GM13976 (cell line): ENCODE results near the gene PKHD1.

ENCODE experiments used
- DNase-seq: peaks from one replicate; pipeline ENCODE4 v3.0.0; 2012; ENCODE audit warnings: low spot score
- in situ Hi-C: fragments of 300-500 bp; cut with MboI; formaldehyde crosslinking; loops from one replicate; pipeline ENCODE4 v1.12.0; 2022; ENCODE audit warnings: low sequenced_read_pairs, mixed read lengths, inconsistent platforms; ENCODE audit not compliant: unreplicated experiment
- TF ChIP-seq, protein P1 (sequence below): IDR thresholded peaks from 2 replicates; pipeline ENCODE4 v1.5.1; 2012; ENCODE audit warnings: borderline replicate concordance, mild to moderate bottlenecking; ENCODE audit not compliant: insufficient read depth; ENCODE audit errors: extremely low read depth, missing control alignments, control extremely low read depth

The PKHD1 gene

DNA sequence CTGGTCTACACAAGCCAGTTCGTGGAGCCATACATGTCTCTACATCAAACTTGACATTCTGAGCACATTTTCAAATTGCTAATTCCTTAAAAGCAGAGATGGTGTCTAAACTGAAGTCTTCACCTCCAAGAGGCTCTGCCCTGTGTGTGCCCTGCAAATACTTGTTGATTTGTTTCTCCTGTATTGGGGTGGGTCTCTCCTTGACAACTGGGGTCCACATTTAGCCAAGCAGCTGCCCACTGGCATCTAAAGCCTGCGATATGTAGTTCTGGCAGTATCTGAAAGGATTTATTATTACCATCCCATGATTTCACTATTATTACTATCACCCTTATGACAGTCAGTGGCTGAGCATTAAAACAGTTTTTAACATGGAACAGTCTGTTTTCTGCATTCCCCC lies 45.9 kb upstream of the PKHD1 start:
- TF ChIP-seq, protein P1, sequence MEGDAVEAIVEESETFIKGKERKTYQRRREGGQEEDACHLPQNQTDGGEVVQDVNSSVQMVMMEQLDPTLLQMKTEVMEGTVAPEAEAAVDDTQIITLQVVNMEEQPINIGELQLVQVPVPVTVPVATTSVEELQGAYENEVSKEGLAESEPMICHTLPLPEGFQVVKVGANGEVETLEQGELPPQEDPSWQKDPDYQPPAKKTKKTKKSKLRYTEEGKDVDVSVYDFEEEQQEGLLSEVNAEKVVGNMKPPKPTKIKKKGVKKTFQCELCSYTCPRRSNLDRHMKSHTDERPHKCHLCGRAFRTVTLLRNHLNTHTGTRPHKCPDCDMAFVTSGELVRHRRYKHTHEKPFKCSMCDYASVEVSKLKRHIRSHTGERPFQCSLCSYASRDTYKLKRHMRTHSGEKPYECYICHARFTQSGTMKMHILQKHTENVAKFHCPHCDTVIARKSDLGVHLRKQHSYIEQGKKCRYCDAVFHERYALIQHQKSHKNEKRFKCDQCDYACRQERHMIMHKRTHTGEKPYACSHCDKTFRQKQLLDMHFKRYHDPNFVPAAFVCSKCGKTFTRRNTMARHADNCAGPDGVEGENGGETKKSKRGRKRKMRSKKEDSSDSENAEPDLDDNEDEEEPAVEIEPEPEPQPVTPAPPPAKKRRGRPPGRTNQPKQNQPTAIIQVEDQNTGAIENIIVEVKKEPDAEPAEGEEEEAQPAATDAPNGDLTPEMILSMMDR, result no peak
- no peak for DNase-seq
- in situ Hi-C loops, result no loop called here

DNA sequence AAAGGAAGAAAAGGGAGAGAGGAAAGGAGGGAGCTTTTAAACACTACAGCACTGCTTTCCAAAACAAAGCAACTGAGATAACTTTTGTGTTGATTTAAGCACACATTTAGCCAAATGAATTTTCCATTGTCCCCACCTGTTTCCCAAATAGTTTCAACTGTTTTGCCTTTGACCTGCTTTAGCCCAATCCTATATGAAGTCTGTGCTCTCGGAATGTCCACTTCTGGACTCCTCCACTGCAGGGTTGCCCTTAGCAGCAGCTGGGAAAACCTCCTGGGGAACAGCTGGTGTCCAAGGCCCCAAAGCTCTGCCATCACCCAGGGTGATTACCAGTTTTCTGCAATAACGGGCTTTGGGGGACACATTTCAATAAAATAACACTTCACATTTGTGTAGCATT lies 44.9 kb upstream of the PKHD1 start:
- no peak for DNase-seq
- in situ Hi-C loops, result no loop called here
- TF ChIP-seq, protein P1, result no peak

DNA sequence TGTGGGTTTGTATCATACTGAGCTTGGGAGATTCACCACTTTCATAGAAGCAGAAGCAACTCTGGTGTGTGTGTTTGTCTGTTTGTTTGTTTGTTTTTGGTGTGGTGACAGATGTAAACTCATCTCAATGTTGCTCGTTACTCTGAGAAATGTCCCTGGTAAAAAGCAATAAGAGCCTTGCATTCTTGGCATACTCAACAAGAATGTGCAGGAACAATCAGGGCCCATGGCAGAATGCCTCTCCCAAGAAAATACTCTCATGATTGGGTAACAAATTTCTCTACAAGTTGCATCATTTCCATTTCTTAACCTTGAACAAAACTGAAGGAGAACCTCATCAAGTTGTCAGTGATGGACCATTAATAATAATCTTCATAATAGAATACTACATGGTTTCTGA lies 43.0 kb upstream of the PKHD1 start:
- no peak for DNase-seq
- TF ChIP-seq, protein P1, result no peak
- in situ Hi-C loops, result no loop called here

DNA sequence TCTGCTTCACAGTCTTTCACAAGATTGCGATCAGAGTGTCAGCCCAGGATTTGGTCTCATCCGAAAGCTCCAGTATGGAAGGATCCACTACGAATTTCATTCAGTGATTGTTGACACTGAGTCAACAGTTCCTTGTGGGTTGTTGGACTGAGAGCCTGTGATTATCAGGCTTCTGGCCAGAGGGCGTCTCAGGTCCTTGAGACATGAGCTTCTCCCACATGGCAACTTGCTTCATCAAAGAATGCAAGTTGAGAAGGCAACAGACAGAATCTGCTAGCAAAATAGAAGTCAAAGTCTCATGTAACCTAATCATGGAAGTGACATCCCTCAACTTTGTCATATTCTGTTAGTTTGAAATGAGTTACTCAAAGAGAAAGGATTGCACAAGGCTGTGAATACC lies 40.5 kb upstream of the PKHD1 start:
- DNase-seq, result no peak
- in situ Hi-C loops, result no loop called here
- TF ChIP-seq, protein P1, result no peak

DNA sequence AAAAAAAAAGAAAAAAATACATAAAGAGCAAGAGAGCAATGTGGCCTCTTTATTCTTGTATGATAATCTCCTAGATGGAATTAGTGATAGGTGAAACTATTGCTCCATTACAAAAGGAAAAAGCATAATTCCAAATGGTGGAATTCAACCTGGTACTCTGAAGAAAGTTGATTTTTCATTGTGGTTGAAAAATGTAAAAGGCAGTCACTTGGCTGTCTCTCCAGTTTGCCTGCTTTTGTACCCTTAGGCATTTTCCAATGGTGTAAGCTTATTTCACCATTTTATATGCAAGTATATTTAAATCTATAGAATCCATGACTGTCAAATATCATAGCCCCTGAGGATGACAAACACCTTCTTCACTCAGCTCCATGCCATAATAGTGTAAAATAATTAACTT lies 38.8 kb upstream of the PKHD1 start:
- TF ChIP-seq, protein P1, result no peak
- in situ Hi-C loops, result no loop called here
- no peak for DNase-seq

DNA sequence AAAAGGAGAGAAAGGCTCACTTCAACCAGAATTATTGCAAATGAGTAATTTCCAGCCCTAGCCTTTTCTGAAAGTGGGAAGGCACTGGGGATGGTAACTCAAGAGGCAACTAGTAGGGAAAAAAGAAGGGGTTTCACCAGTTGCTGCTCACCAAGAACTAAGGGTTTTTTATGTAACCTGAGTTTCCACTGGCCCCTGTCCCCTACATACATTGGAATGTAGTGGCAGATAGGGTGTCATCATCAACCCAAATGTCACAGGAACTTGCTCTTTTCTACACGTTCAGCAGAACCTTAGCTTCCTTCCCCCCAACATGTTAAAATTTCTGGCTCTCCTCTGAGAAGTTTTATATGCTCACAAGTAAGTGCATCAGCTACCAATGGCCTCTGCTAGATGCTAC lies 38.2 kb upstream of the PKHD1 start:
- TF ChIP-seq, protein P1, result no peak
- DNase-seq, result no peak
- in situ Hi-C loops, result no loop called here

DNA sequence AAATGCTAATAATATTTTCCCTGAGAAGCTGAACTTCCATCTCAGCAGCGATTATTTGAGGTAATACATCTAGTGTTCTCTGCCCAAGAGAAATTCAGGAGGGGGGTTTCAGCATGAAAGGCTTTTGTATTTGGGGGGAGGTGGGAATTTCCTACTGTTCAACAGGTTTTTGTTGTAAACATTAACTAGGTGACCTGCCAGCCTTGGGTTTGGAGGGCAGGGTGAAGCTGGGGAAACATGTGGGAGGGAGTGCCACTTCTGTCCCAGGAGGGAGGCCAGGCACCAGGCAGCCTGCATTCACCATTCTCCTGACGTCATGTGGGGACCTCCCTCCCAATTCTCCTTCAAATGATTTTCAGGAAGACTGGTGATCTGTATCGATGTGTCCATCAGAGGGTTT lies 37.7 kb upstream of the PKHD1 start:
- TF ChIP-seq, protein P1, result no peak
- in situ Hi-C loops, result no loop called here
- no peak for DNase-seq
